HepG2 (cell line): ENCODE measurements around the gene GPSM1.

Experiments used
- CTCF ChIP-seq: sonication (generic); formaldehyde crosslinking; IDR thresholded peaks from 2 replicates; pipeline ENCODE4 v1.5.0; 2020; ENCODE audit warnings: mild to moderate bottlenecking, missing genetic modification reagents, moderate library complexity
- EZH2 ChIP-seq: conservative IDR thresholded peaks from 2 replicates; pipeline ENCODE4 v1.6.1; 2012; ENCODE audit warnings: mild to moderate bottlenecking, low read depth, low read length, moderate library complexity
- MLX ChIP-seq: IDR thresholded peaks from 2 replicates; pipeline ENCODE4 v1.6.1; 2016
- MYNN ChIP-seq: sonication (generic); formaldehyde crosslinking; IDR thresholded peaks from 2 replicates; pipeline ENCODE4 v1.4.0; 2020; ENCODE audit warnings: mild to moderate bottlenecking, low read depth, missing genetic modification reagents
- PHB2 ChIP-seq: fragments of 450-650 bp; IDR thresholded peaks from 2 replicates; pipeline ENCODE4 v1.6.1; 2018; ENCODE audit not compliant: partially characterized antibody
- POLR2AphosphoS5 ChIP-seq: IDR thresholded peaks from 2 replicates; pipeline ENCODE4 v1.6.1; 2012; ENCODE audit warnings: low read depth, low read length
- ZBTB1 ChIP-seq: sonication (generic); formaldehyde crosslinking; IDR thresholded peaks from 2 replicates; pipeline ENCODE4 v1.4.0; 2020; ENCODE audit warnings: missing genetic modification reagents, borderline replicate concordance
- ZFX ChIP-seq: sonication (generic); formaldehyde crosslinking; IDR thresholded peaks from 2 replicates; pipeline ENCODE4 v1.4.0; 2020; ENCODE audit warnings: mild to moderate bottlenecking, low read depth, missing genetic modification reagents, moderate library complexity
- ZNF414 ChIP-seq: sonication (generic); formaldehyde crosslinking; IDR thresholded peaks from 2 replicates; pipeline ENCODE4 v1.5.0; 2020; ENCODE audit warnings: missing genetic modification reagents

DNA sequence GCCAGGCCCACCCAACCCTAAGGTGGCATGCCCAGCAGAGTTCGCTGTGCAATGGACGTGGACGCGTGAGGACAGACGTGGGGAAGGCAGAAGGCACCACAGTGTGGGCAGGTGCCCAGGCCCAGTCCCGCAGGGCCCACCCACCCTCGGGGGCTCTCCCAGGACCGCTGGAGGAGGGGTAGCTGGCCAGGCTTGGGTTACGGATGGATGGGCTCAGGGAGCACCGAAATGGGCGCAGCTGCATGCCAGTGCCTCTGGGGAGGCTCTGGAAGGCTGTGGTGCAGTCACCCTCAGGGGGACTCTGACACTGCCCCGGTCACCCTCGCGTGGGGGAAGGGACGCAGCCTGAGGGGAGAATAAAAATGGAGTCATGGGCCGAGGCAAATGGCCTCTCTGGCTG lies 9.6 kb upstream of the GPSM1 start:
- TF ChIP-seq ZNF414 (CRISPR knock-in tag) (no peak), CTCF (CRISPR knock-in tag) (no peak), ZFX (CRISPR knock-in tag) (no peak; the same call in 1 of the 2 replicates), POLR2AphosphoS5 (no peak), MYNN (CRISPR knock-in tag) (no peak), EZH2 (no peak), PHB2 (no peak), MLX (CRISPR knock-in tag) (no peak), ZBTB1 (no peak)
